ENCODE data around the gene CAPN7.

CAPN7 gene

DNA sequence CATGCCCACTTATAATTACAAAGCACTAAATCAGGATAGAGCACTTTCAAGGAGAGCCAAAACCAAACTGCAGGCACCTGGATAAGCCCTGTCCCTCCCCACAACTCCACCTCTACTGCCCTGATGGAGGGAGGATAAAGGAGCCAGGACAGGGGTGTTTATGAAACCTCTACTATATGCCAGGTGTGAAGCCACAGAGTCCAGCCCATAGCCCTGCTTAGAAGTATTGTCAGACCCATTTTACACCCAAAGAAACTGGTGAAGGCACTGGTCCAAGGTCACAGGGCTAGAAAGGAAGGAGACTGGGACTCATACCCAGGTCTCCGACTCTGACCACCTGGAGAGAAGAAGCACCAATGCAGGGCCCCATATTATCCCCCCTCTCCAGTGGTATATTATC lies 77.7 kb downstream of the CAPN7 start:
- H3K27ac ChIP-seq (replicated peaks) = no peak overlapping the region
- no peak overlapping the region for H3K4me3 ChIP-seq (replicated peaks; ENCODE audit: insufficient read depth, low read length)
- DNase-seq (ENCODE audit: low read depth in 1 of 2, low spot score in 1 of 2) = no peak
- no peak for TF ChIP-seq POLR2AphosphoS5 (IDR thresholded peaks at IDR 0.05; ENCODE audit: low read depth)
- no peak for TF ChIP-seq GABPA (IDR thresholded peaks at IDR 0.05; ENCODE audit: low read depth)
- TF ChIP-seq, protein P1, sequence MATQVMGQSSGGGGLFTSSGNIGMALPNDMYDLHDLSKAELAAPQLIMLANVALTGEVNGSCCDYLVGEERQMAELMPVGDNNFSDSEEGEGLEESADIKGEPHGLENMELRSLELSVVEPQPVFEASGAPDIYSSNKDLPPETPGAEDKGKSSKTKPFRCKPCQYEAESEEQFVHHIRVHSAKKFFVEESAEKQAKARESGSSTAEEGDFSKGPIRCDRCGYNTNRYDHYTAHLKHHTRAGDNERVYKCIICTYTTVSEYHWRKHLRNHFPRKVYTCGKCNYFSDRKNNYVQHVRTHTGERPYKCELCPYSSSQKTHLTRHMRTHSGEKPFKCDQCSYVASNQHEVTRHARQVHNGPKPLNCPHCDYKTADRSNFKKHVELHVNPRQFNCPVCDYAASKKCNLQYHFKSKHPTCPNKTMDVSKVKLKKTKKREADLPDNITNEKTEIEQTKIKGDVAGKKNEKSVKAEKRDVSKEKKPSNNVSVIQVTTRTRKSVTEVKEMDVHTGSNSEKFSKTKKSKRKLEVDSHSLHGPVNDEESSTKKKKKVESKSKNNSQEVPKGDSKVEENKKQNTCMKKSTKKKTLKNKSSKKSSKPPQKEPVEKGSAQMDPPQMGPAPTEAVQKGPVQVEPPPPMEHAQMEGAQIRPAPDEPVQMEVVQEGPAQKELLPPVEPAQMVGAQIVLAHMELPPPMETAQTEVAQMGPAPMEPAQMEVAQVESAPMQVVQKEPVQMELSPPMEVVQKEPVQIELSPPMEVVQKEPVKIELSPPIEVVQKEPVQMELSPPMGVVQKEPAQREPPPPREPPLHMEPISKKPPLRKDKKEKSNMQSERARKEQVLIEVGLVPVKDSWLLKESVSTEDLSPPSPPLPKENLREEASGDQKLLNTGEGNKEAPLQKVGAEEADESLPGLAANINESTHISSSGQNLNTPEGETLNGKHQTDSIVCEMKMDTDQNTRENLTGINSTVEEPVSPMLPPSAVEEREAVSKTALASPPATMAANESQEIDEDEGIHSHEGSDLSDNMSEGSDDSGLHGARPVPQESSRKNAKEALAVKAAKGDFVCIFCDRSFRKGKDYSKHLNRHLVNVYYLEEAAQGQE (IDR thresholded peaks at IDR 0.05; ENCODE audit: insufficient replicate concordance, low read depth) = no peak
- TF ChIP-seq, protein P2, sequence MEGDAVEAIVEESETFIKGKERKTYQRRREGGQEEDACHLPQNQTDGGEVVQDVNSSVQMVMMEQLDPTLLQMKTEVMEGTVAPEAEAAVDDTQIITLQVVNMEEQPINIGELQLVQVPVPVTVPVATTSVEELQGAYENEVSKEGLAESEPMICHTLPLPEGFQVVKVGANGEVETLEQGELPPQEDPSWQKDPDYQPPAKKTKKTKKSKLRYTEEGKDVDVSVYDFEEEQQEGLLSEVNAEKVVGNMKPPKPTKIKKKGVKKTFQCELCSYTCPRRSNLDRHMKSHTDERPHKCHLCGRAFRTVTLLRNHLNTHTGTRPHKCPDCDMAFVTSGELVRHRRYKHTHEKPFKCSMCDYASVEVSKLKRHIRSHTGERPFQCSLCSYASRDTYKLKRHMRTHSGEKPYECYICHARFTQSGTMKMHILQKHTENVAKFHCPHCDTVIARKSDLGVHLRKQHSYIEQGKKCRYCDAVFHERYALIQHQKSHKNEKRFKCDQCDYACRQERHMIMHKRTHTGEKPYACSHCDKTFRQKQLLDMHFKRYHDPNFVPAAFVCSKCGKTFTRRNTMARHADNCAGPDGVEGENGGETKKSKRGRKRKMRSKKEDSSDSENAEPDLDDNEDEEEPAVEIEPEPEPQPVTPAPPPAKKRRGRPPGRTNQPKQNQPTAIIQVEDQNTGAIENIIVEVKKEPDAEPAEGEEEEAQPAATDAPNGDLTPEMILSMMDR (IDR thresholded peaks at IDR 0.05; ENCODE audit: insufficient read depth, low read length) = no peak
- no peak for TF ChIP-seq SPI1 (IDR thresholded peaks at IDR 0.05; ENCODE audit: borderline replicate concordance, low read depth)
- H3K27me3 ChIP-seq (ENCODE audit: insufficient read depth, poor library complexity, severe bottlenecking) = no peaks in the 10 kb centered on the region

GRCh38 chr3:15284121-15284889 lies 78.3 kb downstream of the CAPN7 start:
- H3K27me3 ChIP-seq (ENCODE audit: insufficient read depth, poor library complexity, severe bottlenecking) = no peaks in the 10 kb centered on the region
- no peak overlapping the region for H3K27ac ChIP-seq (replicated peaks)
- no peak for DNase-seq (ENCODE audit: low read depth in 1 of 2, low spot score in 1 of 2)
- H3K4me3 ChIP-seq (replicated peaks; ENCODE audit: insufficient read depth, low read length) = no peak overlapping the region
- no peak for TF ChIP-seq GABPA (IDR thresholded peaks at IDR 0.05; ENCODE audit: low read depth)
- TF ChIP-seq SPI1 (IDR thresholded peaks at IDR 0.05; ENCODE audit: borderline replicate concordance, low read depth) = no peak
- TF ChIP-seq, protein P2 (IDR thresholded peaks at IDR 0.05; ENCODE audit: insufficient read depth, low read length) = no peak
- no peak for TF ChIP-seq POLR2AphosphoS5 (IDR thresholded peaks at IDR 0.05; ENCODE audit: low read depth)
- TF ChIP-seq, protein P1 (IDR thresholded peaks at IDR 0.05; ENCODE audit: insufficient replicate concordance, low read depth) = no peak

DNA sequence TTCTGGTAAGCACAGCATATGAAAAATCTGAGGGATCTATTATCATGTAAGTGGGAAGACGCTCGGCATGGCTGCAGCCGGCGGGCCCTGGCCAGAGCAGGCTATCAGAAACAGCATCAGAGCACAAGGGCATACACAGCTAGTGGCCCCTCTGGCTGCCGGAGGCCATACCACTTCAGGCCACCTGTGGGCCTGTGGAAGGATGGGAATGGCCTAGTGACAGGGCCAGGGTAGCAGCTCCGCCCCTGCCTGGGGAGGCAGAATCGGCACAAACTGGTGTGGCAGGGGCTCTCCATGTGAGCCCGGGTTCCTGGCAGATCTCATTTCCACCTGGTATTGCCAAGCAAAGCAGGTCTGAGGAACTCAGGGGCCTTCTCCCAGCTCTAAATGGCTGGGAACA lies 80.0 kb downstream of the CAPN7 start:
- TF ChIP-seq GABPA (IDR thresholded peaks at IDR 0.05; ENCODE audit: low read depth) = no peak
- TF ChIP-seq, protein P1 (IDR thresholded peaks at IDR 0.05; ENCODE audit: insufficient replicate concordance, low read depth) = no peak
- no peak for TF ChIP-seq SPI1 (IDR thresholded peaks at IDR 0.05; ENCODE audit: borderline replicate concordance, low read depth)
- no peak for TF ChIP-seq POLR2AphosphoS5 (IDR thresholded peaks at IDR 0.05; ENCODE audit: low read depth)
- TF ChIP-seq, protein P2 (IDR thresholded peaks at IDR 0.05; ENCODE audit: insufficient read depth, low read length) = no peak
- no peak overlapping the region for H3K27ac ChIP-seq (replicated peaks)
- no peak for DNase-seq (ENCODE audit: low read depth in 1 of 2, low spot score in 1 of 2)

More for the DNA sequence above, 80.0 kb downstream of the CAPN7 start:
- Histone ChIP-seq H3K27me3 (ENCODE audit: insufficient read depth, poor library complexity, severe bottlenecking) (no peaks in the 10 kb centered on the region), H3K4me3 (replicated peaks; ENCODE audit: insufficient read depth, low read length) (no peak overlapping the region)
